BLaER1 treated with 17β-estradiol and CSF1 and Interleukin-3, amounts not matched to agents 10 nM and 100 nM (cell line): ENCODE measurements around the gene ESR2.
A peak's percentile ranks its signal among the peaks of the same experiment; 100 is the strongest.
"Not testable (repeated sequence)": the region's sequence is repeated elsewhere in the genome, so short reads cannot be mapped to it uniquely, and the experiment has no call there.

Experiments
- H3K27ac ChIP-seq, 11 experiments: shearing (Covaris generic); formaldehyde crosslinking; 2 replicates each; pipeline ENCODE4 v1.8.1; 2022
- H3K27me3 ChIP-seq, 11 experiments: shearing (Covaris generic); formaldehyde crosslinking; 2 replicates each; pipeline ENCODE4 v1.8.1; 2022
- H3K36me3 ChIP-seq, 11 experiments: shearing (Covaris generic); formaldehyde crosslinking; 2 replicates each; pipeline ENCODE4 v1.8.1; 2022
- H3K4me1 ChIP-seq, 10 experiments: shearing (Covaris generic); formaldehyde crosslinking; 2 replicates each; pipeline ENCODE4 v1.8.1; 2022
- H3K4me2 ChIP-seq, 11 experiments: shearing (Covaris generic); formaldehyde crosslinking; 2 replicates each; pipeline ENCODE4 v1.8.1; 2022
- H3K4me3 ChIP-seq, 10 experiments: shearing (Covaris generic); formaldehyde crosslinking; 2 replicates each; pipeline ENCODE4 v1.8.1; 2022
- H3K9ac ChIP-seq, 11 experiments: shearing (Covaris generic); formaldehyde crosslinking; 2 replicates each; pipeline ENCODE4 v1.8.1; 2022
- H3K9me3 ChIP-seq, 11 experiments: shearing (Covaris generic); formaldehyde crosslinking; replicated peaks in 1 of 11; 2 replicates each; pipeline ENCODE4 v1.8.1; 2022
- H4K20me1 ChIP-seq, 11 experiments: shearing (Covaris generic); formaldehyde crosslinking; 2 replicates each; pipeline ENCODE4 v1.8.1; 2022
- Cebpa-rat ChIP-seq, 11 experiments: shearing (Covaris generic); IDR thresholded peaks; 2 replicates each; pipeline ENCODE4 v1.8.1; 2022

ESR2 gene

DNA sequence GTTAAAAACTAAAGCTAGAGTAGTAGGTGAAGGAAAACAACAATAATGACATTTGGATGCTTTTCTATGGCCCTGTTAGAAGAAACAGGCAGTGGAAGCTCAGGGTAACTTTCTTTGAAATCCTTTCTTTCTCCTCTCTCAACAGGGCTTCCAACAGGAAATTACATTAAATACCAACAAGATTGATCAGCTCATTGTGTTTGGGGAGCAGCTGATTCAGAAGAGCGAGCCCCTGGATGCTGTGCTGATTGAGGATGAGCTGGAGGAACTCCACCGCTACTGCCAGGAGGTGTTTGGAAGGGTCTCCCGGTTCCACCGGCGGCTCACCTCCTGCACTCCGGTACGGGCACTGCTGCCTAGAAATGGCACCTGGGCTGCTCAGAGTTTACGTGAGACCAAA, 81.5 kb downstream of the ESR2 start:
- no peaks in the 10 kb centered on the region; a peak in 1 of 22 replicates for H4K20me1 ChIP-seq
- no peak overlapping the region for H3K4me3 ChIP-seq
- peaks cover 23 to 99% (median 82%) of the 10 kb centered on the region in 11 experiments for H3K36me3 ChIP-seq
- H3K27me3 ChIP-seq, result no peaks in the 10 kb centered on the region
- no peak overlapping the region for H3K9ac ChIP-seq
- H3K9me3 ChIP-seq, result no peaks in the 10 kb centered on the region
- no peak overlapping the region for H3K4me2 ChIP-seq
- no peak overlapping the region for H3K27ac ChIP-seq
- TF ChIP-seq Cebpa-rat (IDR thresholded peaks at IDR 0.05), result no peak
- H3K4me1 ChIP-seq, result peaks cover 5 to 22% (median 19%) of the 10 kb centered on the region in 10 experiments; a peak in 16 of 20 replicates

DNA sequence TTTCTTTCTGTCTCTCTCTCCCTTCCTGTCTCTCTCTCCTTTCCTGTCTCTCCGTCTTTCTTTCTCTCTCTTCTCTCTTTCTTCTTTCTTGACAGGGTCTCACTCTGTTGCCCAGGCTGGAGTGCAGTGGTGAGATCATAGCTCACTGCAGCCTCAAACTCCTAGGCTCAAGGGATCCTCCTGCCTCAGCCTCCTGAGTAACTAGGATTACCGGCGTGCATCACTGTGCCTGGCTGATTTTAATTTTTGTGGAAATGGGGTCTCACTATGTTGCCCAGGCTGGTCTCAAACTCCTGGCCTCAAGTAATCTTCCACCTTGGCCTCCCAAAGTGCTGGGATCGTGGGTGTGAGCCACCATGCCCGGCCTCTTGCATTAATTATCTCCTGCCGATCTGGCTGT, 83.3 kb downstream of the ESR2 start:
- not testable (repeated sequence) for H3K4me3 ChIP-seq, H3K9me3 ChIP-seq, H3K27ac ChIP-seq, H3K27me3 ChIP-seq, H3K4me2 ChIP-seq, H4K20me1 ChIP-seq, H3K9ac ChIP-seq
- H3K36me3 ChIP-seq, result peaks cover 18 to 82% (median 74%) of the 10 kb centered on the region in 11 experiments
- H3K4me1 ChIP-seq, result peaks cover 5 to 14% (median 10%) of the 10 kb centered on the region in 10 experiments; a peak in 14 of 20 replicates

DNA sequence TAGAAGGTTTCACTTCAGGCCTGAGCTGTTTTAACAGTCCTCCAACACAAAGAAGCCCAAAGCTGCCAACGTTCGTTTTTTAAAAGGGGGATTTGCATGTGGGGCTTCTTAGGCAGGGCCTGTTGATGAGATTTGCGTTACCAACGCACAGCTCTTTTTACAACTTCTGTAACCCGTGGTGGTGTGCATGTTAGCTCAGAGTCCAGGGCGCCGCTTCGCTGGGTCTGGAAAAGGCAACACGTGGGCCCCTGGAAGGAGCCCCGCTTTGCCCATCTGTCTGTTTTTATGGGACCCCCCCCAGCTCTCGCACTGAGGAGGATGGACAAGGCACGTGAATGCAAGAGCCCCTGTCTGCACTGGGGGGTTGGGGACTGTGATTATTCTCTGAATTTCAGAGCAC, 84.0 kb downstream of the ESR2 start:
- H3K9ac ChIP-seq, result no peak overlapping the region
- no peaks in the 10 kb centered on the region for H3K27me3 ChIP-seq
- H3K9me3 ChIP-seq, result no peaks in the 10 kb centered on the region
- H3K36me3 ChIP-seq, result peaks cover 11 to 75% (median 67%) of the 10 kb centered on the region in 11 experiments
- peak overlapping the region in 1 of 11 experiments; percentile 27; a peak in 1 of 22 replicates for H3K27ac ChIP-seq
- peaks cover 5 to 17% (median 10%) of the 10 kb centered on the region in 10 experiments; a peak in 14 of 20 replicates for H3K4me1 ChIP-seq
- H4K20me1 ChIP-seq, result no peaks in the 10 kb centered on the region; a peak in 1 of 22 replicates
- no peak for TF ChIP-seq Cebpa-rat (IDR thresholded peaks at IDR 0.05)
- H3K4me2 ChIP-seq, result peak overlapping the region in 4 of 11 experiments; percentile 3 to 39 (median 30); a peak in 5 of 22 replicates
- H3K4me3 ChIP-seq, result no peak overlapping the region

DNA sequence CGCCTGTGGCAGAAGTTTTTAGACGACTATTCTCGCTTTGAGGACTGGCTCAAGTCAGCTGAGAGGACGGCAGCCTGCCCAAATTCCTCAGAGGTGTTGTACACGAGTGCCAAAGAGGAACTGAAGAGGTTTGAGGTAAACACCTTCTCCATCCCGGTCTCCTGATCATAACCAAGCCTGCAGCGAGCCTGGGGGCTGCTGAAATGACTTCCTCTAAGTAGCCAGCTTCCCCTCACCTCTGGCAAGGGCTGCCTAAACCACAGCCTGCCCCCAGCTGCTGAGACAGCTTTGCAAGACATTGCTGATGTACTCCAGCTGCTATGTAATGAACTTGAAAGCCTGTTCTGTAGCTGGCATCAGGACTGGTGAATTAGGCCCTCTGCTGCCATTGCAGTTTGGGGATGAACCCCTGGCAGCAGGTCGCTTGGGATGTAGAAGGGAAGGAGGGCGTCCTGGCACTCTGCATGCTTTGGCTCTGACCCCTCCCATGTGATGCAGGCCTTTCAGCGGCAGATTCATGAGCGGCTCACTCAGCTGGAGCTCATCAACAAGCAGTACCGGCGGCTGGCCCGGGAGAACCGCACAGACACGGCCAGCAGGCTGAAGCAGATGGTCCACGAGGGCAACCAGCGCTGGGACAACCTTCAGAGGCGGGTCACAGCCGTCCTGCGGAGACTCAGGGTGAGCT, 84.6 kb downstream of the ESR2 start:
- Histone ChIP-seq H3K36me3 (peaks cover 8 to 69% (median 61%) of the 10 kb centered on the region in 11 experiments; a peak in 21 of 22 replicates), H3K9ac (no peak overlapping the region), H3K4me1 (peaks cover 5 to 17% (median 10%) of the 10 kb centered on the region in 10 experiments; a peak in 14 of 20 replicates)

DNA sequence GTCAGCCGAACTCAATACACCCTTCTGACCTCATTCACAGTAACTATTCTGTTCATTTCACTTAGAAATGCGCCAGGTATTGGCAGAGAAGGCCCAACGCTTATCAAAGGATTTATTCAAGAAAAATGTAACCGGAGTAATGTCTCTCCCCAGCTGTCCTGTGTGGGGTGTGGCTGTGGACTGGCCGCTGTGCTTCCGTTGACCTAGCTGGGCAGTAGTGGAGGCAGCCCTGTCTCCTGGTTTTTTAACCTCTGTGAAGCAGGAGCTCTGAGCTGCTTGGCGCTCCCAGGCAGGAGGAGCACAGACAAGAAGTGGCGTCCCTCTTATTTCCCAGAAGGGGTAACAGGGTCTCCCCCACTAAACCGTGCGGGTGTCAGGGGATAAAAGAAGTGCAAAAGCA, 85.2 kb downstream of the ESR2 start:
- Histone ChIP-seq H3K4me1 (peaks cover 5 to 17% (median 10%) of the 10 kb centered on the region in 10 experiments; a peak in 14 of 20 replicates), H3K36me3 (peaks cover 6 to 63% (median 55%) of the 10 kb centered on the region in 11 experiments; a peak in 19 of 22 replicates), H3K4me3 (no peak overlapping the region), H4K20me1 (no peaks in the 10 kb centered on the region; a peak in 1 of 22 replicates), H3K9me3 (no peaks in the 10 kb centered on the region), H3K4me2 (peak overlapping the region in 6 of 11 experiments; percentile 3 to 39 (median 24); a peak in 3 of 22 replicates), H3K9ac (no peak overlapping the region), H3K27me3 (no peaks in the 10 kb centered on the region), H3K27ac (no peak overlapping the region)
- TF ChIP-seq Cebpa-rat (IDR thresholded peaks at IDR 0.05), result no peak

More for the DNA sequence above, 84.6 kb downstream of the ESR2 start:
- Histone ChIP-seq H3K4me2 (peak overlapping the region in 9 of 11 experiments; percentile 2 to 46 (median 18); a peak in 9 of 22 replicates), H3K4me3 (no peak overlapping the region), H3K9me3 (no peaks in the 10 kb centered on the region), H3K27me3 (no peaks in the 10 kb centered on the region), H4K20me1 (no peaks in the 10 kb centered on the region; a peak in 1 of 22 replicates), H3K27ac (peak overlapping the region in 1 of 11 experiments; percentile 27; a peak in 1 of 22 replicates)
- TF ChIP-seq Cebpa-rat (IDR thresholded peaks at IDR 0.05), result no peak

DNA sequence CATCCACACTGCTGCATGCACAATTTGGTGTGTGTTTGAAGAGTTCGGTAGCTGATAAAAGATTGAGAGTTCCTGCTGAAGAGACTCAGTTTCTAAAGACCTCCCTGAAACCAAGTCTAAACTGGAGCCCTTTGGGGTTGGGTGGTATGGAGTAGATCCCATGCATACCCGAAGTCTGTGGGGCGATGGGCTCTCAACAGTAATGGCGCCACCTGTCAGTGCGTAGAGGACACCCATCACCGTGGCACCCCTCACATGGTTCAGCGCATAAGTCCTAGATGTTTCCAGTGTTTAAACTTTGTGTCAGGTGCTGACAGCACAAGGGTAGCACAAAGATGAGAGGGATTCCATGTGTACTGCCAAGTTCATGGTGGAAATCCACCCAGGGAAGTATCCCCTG, 85.9 kb downstream of the ESR2 start:
- Histone ChIP-seq H3K4me1 (peaks cover 5 to 17% (median 10%) of the 10 kb centered on the region in 10 experiments; a peak in 14 of 20 replicates), H3K4me2 (no peak overlapping the region), H3K9ac (no peak overlapping the region), H3K36me3 (peaks cover 6 to 57% (median 50%) of the 10 kb centered on the region in 11 experiments; a peak in 19 of 22 replicates), H3K27me3 (no peaks in the 10 kb centered on the region), H3K9me3 (no peaks in the 10 kb centered on the region), H3K27ac (no peak overlapping the region), H4K20me1 (no peaks in the 10 kb centered on the region; a peak in 1 of 22 replicates), H3K4me3 (no peak overlapping the region)
- TF ChIP-seq Cebpa-rat (IDR thresholded peaks at IDR 0.05), result no peak

DNA sequence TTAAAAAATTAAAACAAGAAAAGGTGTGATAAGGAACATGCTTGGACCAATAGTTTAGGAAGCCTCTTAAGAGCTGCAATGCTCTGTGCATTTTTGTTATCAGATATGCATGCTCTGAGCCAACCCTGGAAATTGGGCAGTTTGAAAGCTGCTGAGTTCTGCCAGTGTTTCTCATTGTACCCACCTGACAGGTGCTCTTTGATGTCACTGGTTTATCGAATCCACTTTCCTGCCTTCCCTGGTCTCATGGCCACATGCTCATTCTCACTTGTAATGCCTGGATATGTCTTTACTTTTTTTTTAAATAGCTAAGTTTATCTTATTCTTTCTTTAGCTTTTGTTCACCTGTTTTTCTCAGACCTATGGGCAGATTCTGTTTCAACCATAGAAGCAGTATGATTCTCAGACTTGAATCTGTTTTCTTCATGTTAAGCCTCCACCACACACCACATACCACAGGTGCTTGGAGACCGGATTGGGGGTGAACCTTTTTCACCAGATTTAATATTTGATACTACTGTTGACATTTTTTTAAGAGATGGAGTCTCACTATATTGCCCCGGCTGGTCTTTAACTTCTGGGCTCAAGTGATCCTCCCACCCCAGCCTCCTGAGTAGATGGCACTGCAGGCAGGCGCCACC, 90.7 kb downstream of the ESR2 start:
- H3K4me2 ChIP-seq, result no peak overlapping the region
- no peaks in the 10 kb centered on the region for H3K27me3 ChIP-seq
- peaks cover 0 to 20% (median 6%) of the 10 kb centered on the region in 10 experiments; a peak in 13 of 20 replicates for H3K4me1 ChIP-seq
- no peak overlapping the region for H3K4me3 ChIP-seq
- peaks cover 0 to 12% (median 5%) of the 10 kb centered on the region in 11 experiments; a peak in 10 of 22 replicates for H3K36me3 ChIP-seq
- no peaks in the 10 kb centered on the region; a peak in 1 of 22 replicates for H4K20me1 ChIP-seq
- no peaks in the 10 kb centered on the region for H3K9me3 ChIP-seq
- no peak overlapping the region for H3K9ac ChIP-seq
- no peak overlapping the region for H3K27ac ChIP-seq
- no peak for TF ChIP-seq Cebpa-rat (IDR thresholded peaks at IDR 0.05)

DNA sequence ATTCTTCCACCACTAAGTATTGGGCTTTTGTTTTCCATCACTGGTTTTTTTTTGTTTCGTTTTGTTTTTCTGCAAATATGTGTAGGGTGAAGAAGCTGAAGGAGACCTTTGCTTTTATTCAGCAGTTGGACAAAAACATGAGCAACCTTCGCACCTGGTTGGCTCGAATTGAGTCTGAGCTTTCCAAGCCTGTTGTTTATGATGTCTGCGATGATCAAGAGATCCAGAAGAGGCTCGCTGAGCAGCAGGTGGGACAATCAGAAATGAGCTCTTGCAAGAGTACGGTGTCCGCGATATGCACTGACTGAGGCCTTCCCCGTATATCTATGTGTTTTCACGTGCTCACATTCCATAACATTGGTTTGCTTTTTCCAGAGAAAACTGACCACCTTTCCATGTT, 91.5 kb downstream of the ESR2 start:
- Histone ChIP-seq H3K27me3 (no peaks in the 10 kb centered on the region), H3K36me3 (peaks cover 0 to 4% (median 0%) of the 10 kb centered on the region in 11 experiments; a peak in 4 of 22 replicates), H3K4me1 (peaks cover 0 to 20% (median 6%) of the 10 kb centered on the region in 10 experiments; a peak in 13 of 20 replicates), H3K4me3 (no peak overlapping the region), H4K20me1 (no peaks in the 10 kb centered on the region; a peak in 1 of 22 replicates), H3K4me2 (peak overlapping the region in 2 of 11 experiments; percentile 38 to 55; a peak in 2 of 22 replicates), H3K27ac (no peak overlapping the region), H3K9ac (no peak overlapping the region), H3K9me3 (no peaks in the 10 kb centered on the region)
- no peak for TF ChIP-seq Cebpa-rat (IDR thresholded peaks at IDR 0.05)
